ENCODE results near the gene FBXL22. TPM values are rescaled to one million over a fixed set of nuclear protein-coding genes. Genes with fewer than 3 reads are reported as not detected.

Gene FBXL22
- total RNA-seq, 1 experiment from 2014 or later, result 0.46 TPM

DNA sequence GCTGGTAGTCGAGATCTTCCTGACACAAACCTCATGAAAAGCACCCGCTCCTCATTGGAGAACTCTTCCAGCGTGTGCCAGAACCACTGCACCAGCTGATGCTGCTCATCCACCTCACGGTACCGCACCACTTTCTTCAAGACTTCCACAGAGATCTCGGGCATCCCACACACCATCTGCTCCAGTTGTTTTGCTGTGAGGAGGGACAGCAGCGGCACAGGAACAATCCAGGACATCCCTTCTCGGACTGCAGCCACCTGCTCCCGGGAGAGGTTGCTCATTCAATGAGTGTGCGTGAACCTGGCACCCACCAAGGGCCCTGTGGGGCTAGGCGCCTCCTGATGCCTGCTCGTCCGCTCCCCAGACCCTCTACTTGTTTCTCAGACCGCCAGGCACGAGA lies 15.1 kb downstream of the FBXL22 start:
- TF ChIP-seq, protein P1, sequence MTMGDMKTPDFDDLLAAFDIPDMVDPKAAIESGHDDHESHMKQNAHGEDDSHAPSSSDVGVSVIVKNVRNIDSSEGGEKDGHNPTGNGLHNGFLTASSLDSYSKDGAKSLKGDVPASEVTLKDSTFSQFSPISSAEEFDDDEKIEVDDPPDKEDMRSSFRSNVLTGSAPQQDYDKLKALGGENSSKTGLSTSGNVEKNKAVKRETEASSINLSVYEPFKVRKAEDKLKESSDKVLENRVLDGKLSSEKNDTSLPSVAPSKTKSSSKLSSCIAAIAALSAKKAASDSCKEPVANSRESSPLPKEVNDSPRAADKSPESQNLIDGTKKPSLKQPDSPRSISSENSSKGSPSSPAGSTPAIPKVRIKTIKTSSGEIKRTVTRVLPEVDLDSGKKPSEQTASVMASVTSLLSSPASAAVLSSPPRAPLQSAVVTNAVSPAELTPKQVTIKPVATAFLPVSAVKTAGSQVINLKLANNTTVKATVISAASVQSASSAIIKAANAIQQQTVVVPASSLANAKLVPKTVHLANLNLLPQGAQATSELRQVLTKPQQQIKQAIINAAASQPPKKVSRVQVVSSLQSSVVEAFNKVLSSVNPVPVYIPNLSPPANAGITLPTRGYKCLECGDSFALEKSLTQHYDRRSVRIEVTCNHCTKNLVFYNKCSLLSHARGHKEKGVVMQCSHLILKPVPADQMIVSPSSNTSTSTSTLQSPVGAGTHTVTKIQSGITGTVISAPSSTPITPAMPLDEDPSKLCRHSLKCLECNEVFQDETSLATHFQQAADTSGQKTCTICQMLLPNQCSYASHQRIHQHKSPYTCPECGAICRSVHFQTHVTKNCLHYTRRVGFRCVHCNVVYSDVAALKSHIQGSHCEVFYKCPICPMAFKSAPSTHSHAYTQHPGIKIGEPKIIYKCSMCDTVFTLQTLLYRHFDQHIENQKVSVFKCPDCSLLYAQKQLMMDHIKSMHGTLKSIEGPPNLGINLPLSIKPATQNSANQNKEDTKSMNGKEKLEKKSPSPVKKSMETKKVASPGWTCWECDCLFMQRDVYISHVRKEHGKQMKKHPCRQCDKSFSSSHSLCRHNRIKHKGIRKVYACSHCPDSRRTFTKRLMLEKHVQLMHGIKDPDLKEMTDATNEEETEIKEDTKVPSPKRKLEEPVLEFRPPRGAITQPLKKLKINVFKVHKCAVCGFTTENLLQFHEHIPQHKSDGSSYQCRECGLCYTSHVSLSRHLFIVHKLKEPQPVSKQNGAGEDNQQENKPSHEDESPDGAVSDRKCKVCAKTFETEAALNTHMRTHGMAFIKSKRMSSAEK (CRISPR knock-in tag; IDR thresholded peaks at IDR 0.05; ENCODE audit: borderline replicate concordance), result no peak
- TF ChIP-seq SP1 (CRISPR knock-in tag; conservative IDR thresholded peaks at IDR 0.05), result no peak
- TF ChIP-seq, protein P2, sequence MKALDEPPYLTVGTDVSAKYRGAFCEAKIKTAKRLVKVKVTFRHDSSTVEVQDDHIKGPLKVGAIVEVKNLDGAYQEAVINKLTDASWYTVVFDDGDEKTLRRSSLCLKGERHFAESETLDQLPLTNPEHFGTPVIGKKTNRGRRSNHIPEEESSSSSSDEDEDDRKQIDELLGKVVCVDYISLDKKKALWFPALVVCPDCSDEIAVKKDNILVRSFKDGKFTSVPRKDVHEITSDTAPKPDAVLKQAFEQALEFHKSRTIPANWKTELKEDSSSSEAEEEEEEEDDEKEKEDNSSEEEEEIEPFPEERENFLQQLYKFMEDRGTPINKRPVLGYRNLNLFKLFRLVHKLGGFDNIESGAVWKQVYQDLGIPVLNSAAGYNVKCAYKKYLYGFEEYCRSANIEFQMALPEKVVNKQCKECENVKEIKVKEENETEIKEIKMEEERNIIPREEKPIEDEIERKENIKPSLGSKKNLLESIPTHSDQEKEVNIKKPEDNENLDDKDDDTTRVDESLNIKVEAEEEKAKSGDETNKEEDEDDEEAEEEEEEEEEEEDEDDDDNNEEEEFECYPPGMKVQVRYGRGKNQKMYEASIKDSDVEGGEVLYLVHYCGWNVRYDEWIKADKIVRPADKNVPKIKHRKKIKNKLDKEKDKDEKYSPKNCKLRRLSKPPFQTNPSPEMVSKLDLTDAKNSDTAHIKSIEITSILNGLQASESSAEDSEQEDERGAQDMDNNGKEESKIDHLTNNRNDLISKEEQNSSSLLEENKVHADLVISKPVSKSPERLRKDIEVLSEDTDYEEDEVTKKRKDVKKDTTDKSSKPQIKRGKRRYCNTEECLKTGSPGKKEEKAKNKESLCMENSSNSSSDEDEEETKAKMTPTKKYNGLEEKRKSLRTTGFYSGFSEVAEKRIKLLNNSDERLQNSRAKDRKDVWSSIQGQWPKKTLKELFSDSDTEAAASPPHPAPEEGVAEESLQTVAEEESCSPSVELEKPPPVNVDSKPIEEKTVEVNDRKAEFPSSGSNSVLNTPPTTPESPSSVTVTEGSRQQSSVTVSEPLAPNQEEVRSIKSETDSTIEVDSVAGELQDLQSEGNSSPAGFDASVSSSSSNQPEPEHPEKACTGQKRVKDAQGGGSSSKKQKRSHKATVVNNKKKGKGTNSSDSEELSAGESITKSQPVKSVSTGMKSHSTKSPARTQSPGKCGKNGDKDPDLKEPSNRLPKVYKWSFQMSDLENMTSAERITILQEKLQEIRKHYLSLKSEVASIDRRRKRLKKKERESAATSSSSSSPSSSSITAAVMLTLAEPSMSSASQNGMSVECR (CRISPR knock-in tag; IDR thresholded peaks at IDR 0.05; ENCODE audit: borderline replicate concordance), result no peak
- no peak for TF ChIP-seq ATF1 (CRISPR knock-in tag; IDR thresholded peaks at IDR 0.05)
- TF ChIP-seq, protein P3, sequence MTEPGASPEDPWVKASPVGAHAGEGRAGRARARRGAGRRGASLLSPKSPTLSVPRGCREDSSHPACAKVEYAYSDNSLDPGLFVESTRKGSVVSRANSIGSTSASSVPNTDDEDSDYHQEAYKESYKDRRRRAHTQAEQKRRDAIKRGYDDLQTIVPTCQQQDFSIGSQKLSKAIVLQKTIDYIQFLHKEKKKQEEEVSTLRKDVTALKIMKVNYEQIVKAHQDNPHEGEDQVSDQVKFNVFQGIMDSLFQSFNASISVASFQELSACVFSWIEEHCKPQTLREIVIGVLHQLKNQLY (CRISPR knock-in tag; IDR thresholded peaks at IDR 0.05), result no peak
- no peak for TF ChIP-seq TP53 (CRISPR knock-in tag; IDR thresholded peaks at IDR 0.05)
- TF ChIP-seq, protein P4, sequence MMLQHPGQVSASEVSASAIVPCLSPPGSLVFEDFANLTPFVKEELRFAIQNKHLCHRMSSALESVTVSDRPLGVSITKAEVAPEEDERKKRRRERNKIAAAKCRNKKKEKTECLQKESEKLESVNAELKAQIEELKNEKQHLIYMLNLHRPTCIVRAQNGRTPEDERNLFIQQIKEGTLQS (CRISPR knock-in tag; conservative IDR thresholded peaks at IDR 0.05), result no peak
- no peak for TF ChIP-seq ZNF416 (CRISPR knock-in tag; IDR thresholded peaks at IDR 0.05)
- TF ChIP-seq, protein P5, sequence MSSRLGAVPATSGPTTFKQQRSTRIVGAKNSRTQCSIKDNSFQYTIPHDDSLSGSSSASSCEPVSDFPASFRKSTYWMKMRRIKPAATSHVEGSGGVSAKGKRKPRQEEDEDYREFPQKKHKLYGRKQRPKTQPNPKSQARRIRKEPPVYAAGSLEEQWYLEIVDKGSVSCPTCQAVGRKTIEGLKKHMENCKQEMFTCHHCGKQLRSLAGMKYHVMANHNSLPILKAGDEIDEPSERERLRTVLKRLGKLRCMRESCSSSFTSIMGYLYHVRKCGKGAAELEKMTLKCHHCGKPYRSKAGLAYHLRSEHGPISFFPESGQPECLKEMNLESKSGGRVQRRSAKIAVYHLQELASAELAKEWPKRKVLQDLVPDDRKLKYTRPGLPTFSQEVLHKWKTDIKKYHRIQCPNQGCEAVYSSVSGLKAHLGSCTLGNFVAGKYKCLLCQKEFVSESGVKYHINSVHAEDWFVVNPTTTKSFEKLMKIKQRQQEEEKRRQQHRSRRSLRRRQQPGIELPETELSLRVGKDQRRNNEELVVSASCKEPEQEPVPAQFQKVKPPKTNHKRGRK (CRISPR knock-in tag; IDR thresholded peaks at IDR 0.05; ENCODE audit: borderline replicate concordance), result no peak
- TF ChIP-seq, protein P6, sequence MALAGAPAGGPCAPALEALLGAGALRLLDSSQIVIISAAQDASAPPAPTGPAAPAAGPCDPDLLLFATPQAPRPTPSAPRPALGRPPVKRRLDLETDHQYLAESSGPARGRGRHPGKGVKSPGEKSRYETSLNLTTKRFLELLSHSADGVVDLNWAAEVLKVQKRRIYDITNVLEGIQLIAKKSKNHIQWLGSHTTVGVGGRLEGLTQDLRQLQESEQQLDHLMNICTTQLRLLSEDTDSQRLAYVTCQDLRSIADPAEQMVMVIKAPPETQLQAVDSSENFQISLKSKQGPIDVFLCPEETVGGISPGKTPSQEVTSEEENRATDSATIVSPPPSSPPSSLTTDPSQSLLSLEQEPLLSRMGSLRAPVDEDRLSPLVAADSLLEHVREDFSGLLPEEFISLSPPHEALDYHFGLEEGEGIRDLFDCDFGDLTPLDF (CRISPR knock-in tag; IDR thresholded peaks at IDR 0.05), result no peak
- TF ChIP-seq, protein P7, sequence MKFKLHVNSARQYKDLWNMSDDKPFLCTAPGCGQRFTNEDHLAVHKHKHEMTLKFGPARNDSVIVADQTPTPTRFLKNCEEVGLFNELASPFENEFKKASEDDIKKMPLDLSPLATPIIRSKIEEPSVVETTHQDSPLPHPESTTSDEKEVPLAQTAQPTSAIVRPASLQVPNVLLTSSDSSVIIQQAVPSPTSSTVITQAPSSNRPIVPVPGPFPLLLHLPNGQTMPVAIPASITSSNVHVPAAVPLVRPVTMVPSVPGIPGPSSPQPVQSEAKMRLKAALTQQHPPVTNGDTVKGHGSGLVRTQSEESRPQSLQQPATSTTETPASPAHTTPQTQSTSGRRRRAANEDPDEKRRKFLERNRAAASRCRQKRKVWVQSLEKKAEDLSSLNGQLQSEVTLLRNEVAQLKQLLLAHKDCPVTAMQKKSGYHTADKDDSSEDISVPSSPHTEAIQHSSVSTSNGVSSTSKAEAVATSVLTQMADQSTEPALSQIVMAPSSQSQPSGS (CRISPR knock-in tag; IDR thresholded peaks at IDR 0.05; ENCODE audit: borderline replicate concordance, low read depth), result no peak
- TF ChIP-seq, protein P8, sequence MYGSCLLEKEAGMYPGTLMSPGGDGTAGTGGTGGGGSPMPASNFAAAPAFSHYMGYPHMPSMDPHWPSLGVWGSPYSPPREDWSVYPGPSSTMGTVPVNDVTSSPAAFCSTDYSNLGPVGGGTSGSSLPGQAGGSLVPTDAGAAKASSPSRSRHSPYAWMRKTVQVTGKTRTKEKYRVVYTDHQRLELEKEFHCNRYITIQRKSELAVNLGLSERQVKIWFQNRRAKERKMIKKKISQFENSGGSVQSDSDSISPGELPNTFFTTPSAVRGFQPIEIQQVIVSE (CRISPR knock-in tag; IDR thresholded peaks at IDR 0.05; ENCODE audit: borderline replicate concordance), result no peak
- TF ChIP-seq NFATC4 (CRISPR knock-in tag; IDR thresholded peaks at IDR 0.05), result no peak
- no peak for TF ChIP-seq ZNF232 (CRISPR knock-in tag; IDR thresholded peaks at IDR 0.05)
- TF ChIP-seq ZNF219 (CRISPR knock-in tag; IDR thresholded peaks at IDR 0.05; ENCODE audit: borderline replicate concordance), result no peak
- TF ChIP-seq, protein P9, sequence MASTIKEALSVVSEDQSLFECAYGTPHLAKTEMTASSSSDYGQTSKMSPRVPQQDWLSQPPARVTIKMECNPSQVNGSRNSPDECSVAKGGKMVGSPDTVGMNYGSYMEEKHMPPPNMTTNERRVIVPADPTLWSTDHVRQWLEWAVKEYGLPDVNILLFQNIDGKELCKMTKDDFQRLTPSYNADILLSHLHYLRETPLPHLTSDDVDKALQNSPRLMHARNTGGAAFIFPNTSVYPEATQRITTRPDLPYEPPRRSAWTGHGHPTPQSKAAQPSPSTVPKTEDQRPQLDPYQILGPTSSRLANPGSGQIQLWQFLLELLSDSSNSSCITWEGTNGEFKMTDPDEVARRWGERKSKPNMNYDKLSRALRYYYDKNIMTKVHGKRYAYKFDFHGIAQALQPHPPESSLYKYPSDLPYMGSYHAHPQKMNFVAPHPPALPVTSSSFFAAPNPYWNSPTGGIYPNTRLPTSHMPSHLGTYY (CRISPR knock-in tag; IDR thresholded peaks at IDR 0.05), result no peak
- Mint-ChIP-seq H3K9me3 (peaks cover 3% of the 10 kb centered on the region; the same call in 1 of the 2 replicates), H3K4me1 (0 out of 2 replicates have a peak, but pooled peaks cover 4% of the 10 kb centered on the region), H3K27me3 (ENCODE audit: low read depth) (no peaks in the 10 kb centered on the region), H3K4me3 (no peak overlapping the region), H3K36me3 (peaks cover 20% of the 10 kb centered on the region; the same call in 1 of the 2 replicates), H3K27ac (no peak overlapping the region)
- ATAC-seq, result no peak
- ChIA-PET CTCF (no interaction called here), POLR2A (no interaction called here)
- no peak for DNase-seq (ENCODE audit: low spot score)

All from WTC11 (cell line).